Stimulated activated naive CD8-positive, alpha-beta T cell treated with anti-CD3 and anti-CD28 coated beads, Interleukin-15, amount 100 ng/mL, for 72 hours (primary cell): ENCODE results near the gene E2F6.

Experiments
- ATAC-seq: fragments of 150-1000 bp; cut with Tn5 transposase; 2 replicates; pipeline ENCODE4 v1.10.0; 2021; ENCODE audit warnings: mild to moderate bottlenecking, moderate library complexity
- DNase-seq, 2 donors: peaks; one replicate each; pipeline ENCODE4 v3.0.0; 2021 to 2022
- H3K27ac Mint-ChIP-seq, 2 donors: one replicate each; pipeline ENCODE4 v1.8.0; 2022; ENCODE audit warnings: mild to moderate bottlenecking in 2 of 2, mixed read lengths in 2 of 2, moderate library complexity in 2 of 2
- H3K27me3 Mint-ChIP-seq: one replicate; pipeline ENCODE4 v1.8.0; 2022; ENCODE audit warnings: mixed read lengths
- H3K4me1 Mint-ChIP-seq: one replicate; pipeline ENCODE4 v1.8.0; 2022; ENCODE audit warnings: mild to moderate bottlenecking, mixed read lengths
- H3K4me3 Mint-ChIP-seq, 2 donors: one replicate each; pipeline ENCODE4 v1.8.0; 2022; ENCODE audit warnings: mild to moderate bottlenecking in 2 of 2, mixed read lengths in 2 of 2, moderate library complexity in 1 of 2
- H3K9me3 Mint-ChIP-seq, 2 donors: one replicate each; pipeline ENCODE4 v1.8.0; 2022; ENCODE audit warnings: mixed read lengths in 2 of 2

E2F6 gene

DNA sequence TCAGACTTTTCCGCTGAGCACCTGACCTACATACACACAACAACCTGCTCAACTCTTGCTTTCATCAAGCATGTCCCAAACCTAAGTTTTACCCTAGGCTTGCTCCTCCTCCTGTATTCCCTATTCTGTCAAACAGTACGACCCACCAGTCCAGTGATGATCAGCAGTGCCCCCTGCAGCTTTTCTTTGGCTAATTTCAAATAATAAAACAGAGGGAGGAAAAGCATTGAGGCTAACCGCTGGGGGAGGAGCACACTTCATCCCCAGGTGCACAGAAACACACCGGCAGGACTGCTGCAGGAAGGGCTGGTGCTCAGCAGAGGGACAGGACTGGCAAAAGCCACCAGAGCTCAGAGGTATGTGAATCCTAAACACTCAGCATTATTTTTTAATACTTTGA, 21.2 kb downstream of the E2F6 start:
- H3K9me3 Mint-ChIP-seq = peaks cover 12 to 17% of the 10 kb centered on the region in 2 donors

DNA sequence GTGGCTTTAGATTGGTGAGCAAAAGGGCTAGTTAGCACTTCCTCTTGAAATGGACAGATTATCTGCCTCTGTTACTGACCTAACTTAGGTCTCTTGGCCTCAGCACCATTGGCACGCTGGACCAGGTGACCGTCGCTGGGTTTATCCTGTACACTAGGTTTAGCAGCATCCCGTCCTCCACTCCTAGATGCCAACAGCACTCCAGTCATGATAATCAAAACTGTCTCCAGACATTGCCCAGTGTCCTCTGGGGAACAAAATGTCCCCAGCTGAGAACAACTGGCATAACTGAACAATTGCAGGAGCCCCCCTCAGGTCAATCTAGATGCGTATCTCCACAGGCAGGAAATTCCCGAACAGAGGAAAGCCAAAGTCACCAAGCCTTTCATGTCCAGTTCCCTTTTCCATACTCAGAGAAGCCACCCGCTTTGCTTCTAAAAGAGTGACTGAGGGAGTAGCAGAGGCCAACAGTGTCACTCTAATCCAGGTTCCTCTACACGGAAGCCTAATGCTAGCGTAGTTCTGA, 27.3 kb downstream of the E2F6 start:
- peaks cover 16 to 20% of the 10 kb centered on the region in 2 donors for H3K9me3 Mint-ChIP-seq
- DNase-seq (no peak), ATAC-seq (no peak)
- H3K27ac Mint-ChIP-seq = peak overlapping the region in 1 of 2 donors; percentile 6
- H3K4me3 Mint-ChIP-seq = no peak overlapping the region
- H3K27me3 Mint-ChIP-seq = no peaks in the 10 kb centered on the region
- H3K4me1 Mint-ChIP-seq = no peaks in the 10 kb centered on the region

More for the DNA sequence above, 21.2 kb downstream of the E2F6 start:
- DNase-seq (no peak), ATAC-seq (no peak)
- H3K27ac Mint-ChIP-seq = no peak overlapping the region
- H3K4me1 Mint-ChIP-seq = no peaks in the 10 kb centered on the region
- no peak overlapping the region for H3K4me3 Mint-ChIP-seq
- no peaks in the 10 kb centered on the region for H3K27me3 Mint-ChIP-seq

- Mint-ChIP-seq H3K4me3 (no peak overlapping the region), H3K9me3 (peaks cover 17 to 21% of the 10 kb centered on the region in 2 donors), H3K4me1 (no peaks in the 10 kb centered on the region), H3K27ac (no peak overlapping the region), H3K27me3 (no peaks in the 10 kb centered on the region)
- ATAC-seq = no peak
- no peak for DNase-seq
Measured at GRCh38 chr2:11437602-11438001, 28.4 kb downstream of the E2F6 start.

GRCh38 chr2:11435036-11435435, 30.9 kb downstream of the E2F6 start:
- no peak for DNase-seq
- Mint-ChIP-seq H3K4me1 (no peaks in the 10 kb centered on the region), H3K9me3 (peaks cover 6 to 9% of the 10 kb centered on the region in 2 donors), H3K27ac (no peak overlapping the region), H3K4me3 (no peak overlapping the region), H3K27me3 (no peaks in the 10 kb centered on the region)
- no peak for ATAC-seq

DNA sequence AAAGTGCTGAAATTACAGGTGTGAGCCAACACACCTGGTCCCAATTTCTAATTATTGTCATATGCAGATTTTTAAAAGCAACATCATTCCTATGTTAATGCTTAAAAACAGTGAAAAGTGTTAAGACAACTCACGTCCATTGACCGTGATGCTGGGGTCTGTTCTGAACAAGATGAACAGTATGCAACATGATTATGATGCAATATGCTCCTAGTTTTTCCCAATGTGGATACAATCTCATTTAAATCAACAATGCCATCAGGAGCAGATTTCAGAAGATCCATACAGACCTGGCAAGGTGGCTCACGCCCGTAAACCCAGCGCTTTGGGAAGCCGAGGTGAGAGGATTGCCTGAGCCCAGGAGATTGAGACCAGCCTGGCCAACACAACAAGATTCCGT, 31.5 kb downstream of the E2F6 start:
- peaks cover 6 to 9% of the 10 kb centered on the region in 2 donors for H3K9me3 Mint-ChIP-seq
- H3K27me3 Mint-ChIP-seq = no peaks in the 10 kb centered on the region
- DNase-seq = no peak
- H3K4me3 Mint-ChIP-seq = no peak overlapping the region
- peak overlapping the region in 1 of 2 donors; percentile 44 for H3K27ac Mint-ChIP-seq
- ATAC-seq = no peak
- no peaks in the 10 kb centered on the region for H3K4me1 Mint-ChIP-seq

GRCh38 chr2:11433822-11434221, 32.1 kb downstream of the E2F6 start:
- ATAC-seq (no peak), DNase-seq (no peak)
- Mint-ChIP-seq H3K4me1 (no peaks in the 10 kb centered on the region), H3K9me3 (peaks cover 6 to 9% of the 10 kb centered on the region in 2 donors), H3K4me3 (no peak overlapping the region), H3K27me3 (no peaks in the 10 kb centered on the region), H3K27ac (no peak overlapping the region)

- Mint-ChIP-seq H3K9me3 (peaks cover 6 to 9% of the 10 kb centered on the region in 2 donors), H3K4me3 (no peak overlapping the region), H3K27me3 (no peaks in the 10 kb centered on the region), H3K27ac (no peak overlapping the region), H3K4me1 (no peaks in the 10 kb centered on the region)
- no peak for DNase-seq
- no peak for ATAC-seq
Measured at GRCh38 chr2:11430729-11431128, 35.2 kb downstream of the E2F6 start.

- H3K27me3 Mint-ChIP-seq = no peaks in the 10 kb centered on the region
- DNase-seq (no peak), ATAC-seq (no peak)
- H3K4me1 Mint-ChIP-seq = no peaks in the 10 kb centered on the region
- no peaks in the 10 kb centered on the region for H3K9me3 Mint-ChIP-seq
- H3K27ac Mint-ChIP-seq = no peak overlapping the region
- no peak overlapping the region for H3K4me3 Mint-ChIP-seq
Measured at GRCh38 chr2:11427224-11427623, 38.7 kb downstream of the E2F6 start.

- DNase-seq (no peak), ATAC-seq (no peak)
- peaks cover 6 to 7% of the 10 kb centered on the region in 2 donors for H3K9me3 Mint-ChIP-seq
- no peak overlapping the region for H3K4me3 Mint-ChIP-seq
- no peaks in the 10 kb centered on the region for H3K27me3 Mint-ChIP-seq
- H3K27ac Mint-ChIP-seq = no peak overlapping the region
- H3K4me1 Mint-ChIP-seq = no peaks in the 10 kb centered on the region
Measured at GRCh38 chr2:11422901-11423435, 43.0 kb downstream of the E2F6 start.

DNA sequence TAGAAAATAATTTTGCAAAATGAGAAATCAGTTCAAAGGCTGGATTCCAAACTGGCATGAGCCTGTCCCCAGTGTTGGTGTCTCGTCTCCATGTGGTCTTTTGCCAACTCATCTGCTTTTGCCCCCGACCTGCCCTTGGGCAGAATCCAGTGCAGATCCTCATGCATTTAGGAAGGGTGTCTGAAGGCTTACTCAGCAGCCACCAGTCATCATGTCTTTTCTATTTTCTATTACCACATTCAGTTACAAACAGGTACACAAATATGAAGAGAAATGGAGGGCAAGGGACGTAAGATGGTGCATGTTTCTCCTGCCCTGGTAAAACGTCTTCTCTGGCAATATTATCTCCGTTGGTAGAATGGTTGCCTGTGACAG, 43.5 kb downstream of the E2F6 start:
- ATAC-seq = no peak
- H3K27me3 Mint-ChIP-seq = no peaks in the 10 kb centered on the region
- H3K27ac Mint-ChIP-seq = no peak overlapping the region
- peaks cover 7 to 9% of the 10 kb centered on the region in 2 donors for H3K9me3 Mint-ChIP-seq
- DNase-seq = no peak
- no peak overlapping the region for H3K4me3 Mint-ChIP-seq
- H3K4me1 Mint-ChIP-seq = no peaks in the 10 kb centered on the region

DNA sequence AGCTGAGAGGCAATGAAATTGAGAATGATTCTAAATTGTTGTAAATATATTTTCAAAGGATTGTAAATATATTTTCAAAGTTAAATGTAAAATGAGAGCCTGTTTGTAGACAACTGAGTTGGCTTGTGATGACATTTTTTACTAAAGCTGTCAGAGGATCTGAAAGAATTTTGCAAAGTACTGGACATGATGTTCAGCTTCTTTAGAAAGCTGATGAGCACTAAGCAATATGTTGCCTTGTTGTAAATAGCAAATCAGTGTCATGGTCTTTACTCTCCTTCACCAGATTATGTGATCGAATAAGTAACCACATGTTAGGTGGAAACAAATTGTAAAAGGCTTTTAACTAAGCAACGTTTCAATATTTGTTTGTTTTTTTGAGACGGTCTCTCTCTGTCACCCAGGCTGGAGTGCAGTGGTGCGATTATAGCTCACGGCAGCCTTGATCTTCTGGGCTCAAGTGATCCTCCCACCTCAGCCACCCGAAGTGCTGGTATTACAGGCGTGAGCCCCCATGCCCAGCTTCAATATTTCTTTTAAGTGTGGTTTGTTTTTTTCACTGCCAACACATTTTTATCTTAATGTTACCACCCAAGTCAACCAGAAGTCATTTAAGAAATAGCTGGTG, 44.0 kb downstream of the E2F6 start:
- DNase-seq (no peak), ATAC-seq (no peak)
- Mint-ChIP-seq H3K27ac (no peak overlapping the region), H3K4me1 (no peaks in the 10 kb centered on the region), H3K4me3 (no peak overlapping the region), H3K27me3 (no peaks in the 10 kb centered on the region), H3K9me3 (peaks cover 7 to 9% of the 10 kb centered on the region in 2 donors)

- ATAC-seq = no peak
- H3K4me3 Mint-ChIP-seq = no peak overlapping the region
Measured at GRCh38 chr2:11420671-11421070, 45.3 kb downstream of the E2F6 start.

GRCh38 chr2:11420190-11420589, 45.8 kb downstream of the E2F6 start:
- Mint-ChIP-seq H3K4me3 (no peak overlapping the region), H3K9me3 (peaks cover 7 to 9% of the 10 kb centered on the region in 2 donors), H3K27me3 (no peaks in the 10 kb centered on the region), H3K27ac (no peak overlapping the region), H3K4me1 (no peaks in the 10 kb centered on the region)
- no peak for DNase-seq
- no peak for ATAC-seq

More at GRCh38 chr2:11420671-11421070, 45.3 kb downstream of the E2F6 start:
- Mint-ChIP-seq H3K27me3 (no peaks in the 10 kb centered on the region), H3K9me3 (peaks cover 7 to 9% of the 10 kb centered on the region in 2 donors), H3K4me1 (no peaks in the 10 kb centered on the region), H3K27ac (no peak overlapping the region)
- DNase-seq = no peak

DNA sequence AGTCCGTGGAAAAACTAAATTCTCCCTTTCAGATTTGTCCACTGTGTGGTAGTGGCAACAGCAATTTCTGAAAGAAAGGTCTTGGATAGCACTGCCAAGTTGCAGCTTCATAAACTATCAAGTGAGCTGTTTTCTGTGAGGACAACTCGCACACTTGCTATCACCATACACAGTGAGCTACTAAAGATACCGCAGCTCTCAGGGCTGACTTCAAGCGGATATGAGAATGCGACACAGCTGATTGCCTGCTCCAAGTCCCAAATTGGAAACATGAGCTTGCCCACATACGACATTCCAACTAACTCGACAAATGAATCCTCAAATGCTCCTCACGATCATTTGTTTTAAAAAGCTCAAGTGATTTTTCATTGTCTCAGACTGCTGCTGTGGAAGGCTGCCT, 46.2 kb downstream of the E2F6 start:
- DNase-seq = no peak
- H3K4me1 Mint-ChIP-seq = no peaks in the 10 kb centered on the region

GRCh38 chr2:11417946-11418585, 47.9 kb downstream of the E2F6 start:
- no peaks in the 10 kb centered on the region for H3K4me1 Mint-ChIP-seq
- H3K27ac Mint-ChIP-seq = no peak overlapping the region
- no peak for DNase-seq
- H3K27me3 Mint-ChIP-seq = no peaks in the 10 kb centered on the region
- peaks cover 7 to 9% of the 10 kb centered on the region in 2 donors for H3K9me3 Mint-ChIP-seq
- no peak for ATAC-seq
- no peak overlapping the region for H3K4me3 Mint-ChIP-seq

More for the DNA sequence above, 46.2 kb downstream of the E2F6 start:
- no peak for ATAC-seq
- Mint-ChIP-seq H3K4me3 (no peak overlapping the region), H3K27me3 (no peaks in the 10 kb centered on the region), H3K9me3 (peaks cover 7 to 9% of the 10 kb centered on the region in 2 donors), H3K27ac (no peak overlapping the region)

- peaks cover 7% of the 10 kb centered on the region for H3K27me3 Mint-ChIP-seq
- H3K4me1 Mint-ChIP-seq = no peaks in the 10 kb centered on the region
- no peak overlapping the region for H3K4me3 Mint-ChIP-seq
- peaks cover 7 to 9% of the 10 kb centered on the region in 2 donors for H3K9me3 Mint-ChIP-seq
- DNase-seq (no peak), ATAC-seq (no peak)
- no peak overlapping the region for H3K27ac Mint-ChIP-seq
Measured at GRCh38 chr2:11416931-11417330, 49.0 kb downstream of the E2F6 start.
